K562 (cell line): Measurements from ENCODE around the gene AKAP6. TPM values are rescaled to one million over a fixed set of nuclear protein-coding genes. Genes with fewer than 3 reads are reported as not detected.

Experiments used
- CHD7 ChIP-seq: fragments of 200-600 bp; sonication (generic); IDR thresholded peaks from one replicate; pipeline ENCODE4 v1.6.1; 2012; ENCODE audit warnings: mild to moderate bottlenecking, low read depth, low read length, inconsistent platforms
- ELF1 ChIP-seq: fragments of 200-800 bp; sonication (Bioruptor generic); IDR thresholded peaks from 2 replicates; pipeline ENCODE4 v1.6.1; 2016; ENCODE audit warnings: missing genetic modification characterization, missing compliant biosample characterization
- FOXO4 ChIP-seq: fragments of 450-650 bp; formaldehyde crosslinking; IDR thresholded peaks from 2 replicates; pipeline ENCODE4 v1.4.0; 2020; ENCODE audit warnings: mild to moderate bottlenecking, moderate library complexity
- FUS ChIP-seq: fragments of 200-400 bp; formaldehyde crosslinking; optimal IDR thresholded peaks from 2 replicates; pipeline ENCODE3; 2017; ENCODE audit warnings: low read depth, low read length
- JUNB ChIP-seq: fragments of 450-650 bp; formaldehyde crosslinking; conservative IDR thresholded peaks from 2 replicates; pipeline ENCODE4 v1.4.0; 2020; ENCODE audit warnings: mild to moderate bottlenecking
- SIN3A ChIP-seq, 2 experiments: fragments of 150-350 bp in 1 of 2; IDR thresholded peaks; 2 replicates each; pipeline ENCODE4 v1.6.1; 2011 to 2016; ENCODE audit warnings: borderline replicate concordance in 2 of 2, low read depth in 2 of 2, low read length in 2 of 2, mild to moderate bottlenecking in 2 of 2, moderate library complexity in 2 of 2; ENCODE audit not compliant: control insufficient read depth in 1 of 2
- SMC3 ChIP-seq: conservative IDR thresholded peaks from 2 replicates; pipeline ENCODE4 v1.6.1; 2011; ENCODE audit warnings: low read depth, low read length, improper control_type of control experiment; ENCODE audit not compliant: insufficient read depth
- ZC3H11A ChIP-seq: IDR thresholded peaks from 2 replicates; pipeline ENCODE4 v1.6.1; 2012; ENCODE audit warnings: low read depth, low read length, improper control_type of control experiment
- ZKSCAN8 ChIP-seq: fragments of 200-800 bp; sonication (Bioruptor generic); IDR thresholded peaks from 2 replicates; pipeline ENCODE4 v1.6.1; 2016; ENCODE audit warnings: missing genetic modification characterization, missing compliant biosample characterization
- ZNF280B ChIP-seq: fragments of 250-450 bp; sonication (Bioruptor Pico); IDR thresholded peaks from 2 replicates; pipeline ENCODE4 v1.5.1; 2021; ENCODE audit warnings: mild to moderate bottlenecking
- ZNF696 ChIP-seq: fragments of 250-450 bp; sonication (Bioruptor Pico); conservative IDR thresholded peaks from 2 replicates; pipeline ENCODE4 v1.4.0; 2020; ENCODE audit warnings: mild to moderate bottlenecking, moderate library complexity
- ZNF717 ChIP-seq: fragments of 250-450 bp; sonication (Bioruptor Pico); IDR thresholded peaks from 2 replicates; pipeline ENCODE4 v1.5.0; 2021
- ZNF740 ChIP-seq, 3 experiments: fragments of 200-800 bp in 1 of 3; sonication (Bioruptor generic) in 1 of 3; sonication (generic) in 1 of 3; formaldehyde crosslinking in 1 of 3; IDR thresholded peaks; 2 replicates each; pipeline versions ENCODE4 v1.6.1 to v1.8.0; 2016 to 2022; ENCODE audit warnings: mild to moderate bottlenecking in 2 of 3, missing compliant biosample characterization in 2 of 3, missing genetic modification characterization in 2 of 3, missing genetic modification reagents in 1 of 3
- polyA plus RNA-seq, 8 experiments: library from polyadenylated mRNA; depleted of rRNA in 4 of 8; stranded (reverse) in 5 of 8; unstranded in 3 of 8; fragments of >200 nt; fragmentation: Nextera tagmentation in 2 of 8; fragmentation: Illumina TruSeq in 1 of 8; extraction: Ambion mirVana in 2 of 8; extraction: Trizol in 1 of 8; gene quantifications; 2 replicates each; pipeline versions ENCODE4 v1.2.1 to v1.2.3, GENCODE V29; 2011 to 2014; ENCODE audit warnings: inconsistent platforms in 1 of 8, missing spikeins in 1 of 8
- total RNA-seq, 7 experiments: library from RNA; depleted of rRNA in 6 of 7; stranded (reverse); fragments of >200 nt in 6 of 7; fragmentation: Illumina TruSeq in 2 of 7; extraction: Trizol in 2 of 7; gene quantifications; 2 replicates each; pipeline versions ENCODE4 v1.2.1 to v1.2.3, GENCODE V29; 2011 to 2021; ENCODE audit warnings: low replicate concordance in 1 of 7

Gene AKAP6
- total and polyA plus RNA-seq, 9 of the 15 experiments (the other 6 are each of a cell fraction or from before 2014, with no cell fraction given) = 0.03 to 1.7 (median 0.48) TPM

- TF ChIP-seq CHD7 = no peak
- no peak for TF ChIP-seq ZNF740 (CRISPR knock-in tag; IDR thresholded peaks at IDR 0.05)
- TF ChIP-seq ZNF740 (tag; IDR thresholded peaks at IDR 0.05) = no peak
- no peak for TF ChIP-seq ELF1 (tag)
- no peak for TF ChIP-seq ZNF696 (CRISPR knock-in tag)
- no peak for TF ChIP-seq JUNB (CRISPR knock-in tag)
- TF ChIP-seq SMC3 = no peak
- no peak for TF ChIP-seq ZNF717 (CRISPR knock-in tag)
- TF ChIP-seq ZC3H11A = no peak
- TF ChIP-seq ZKSCAN8 (CRISPR knock-in tag) = no peak
- TF ChIP-seq FUS = no peak
- no peak for TF ChIP-seq ZNF280B (CRISPR knock-in tag)
- TF ChIP-seq SIN3A (IDR thresholded peaks at IDR 0.05; ENCODE audit: borderline replicate concordance in 2 of 2, control insufficient read depth in 1 of 2, low read depth in 2 of 2, low read length in 2 of 2) = no peak
- no peak for TF ChIP-seq FOXO4 (CRISPR knock-in tag)
- TF ChIP-seq, all 486 proteins: peak for 0
Observed at GRCh38 chr14:32683679-32684078, 354.6 kb downstream of the AKAP6 start (continued).
